PC-3 (cell line): ENCODE measurements around the gene PIMREG.

ENCODE experiments used
- EZH2 ChIP-seq: fragments of 300-600 bp; sonication (generic); IDR thresholded peaks from one replicate; pipeline ENCODE4 v1.6.1; 2017; ENCODE audit warnings: antibody characterized with exemption, mild to moderate bottlenecking, low read length; ENCODE audit not compliant: unreplicated experiment
- TF ChIP-seq, protein P1 (sequence below): fragments of 300-600 bp; sonication (generic); conservative IDR thresholded peaks from 2 replicates; pipeline ENCODE4 v1.5.1; 2017; ENCODE audit warnings: antibody characterized with exemption, low read depth, mild to moderate bottlenecking, low read length

DNA sequence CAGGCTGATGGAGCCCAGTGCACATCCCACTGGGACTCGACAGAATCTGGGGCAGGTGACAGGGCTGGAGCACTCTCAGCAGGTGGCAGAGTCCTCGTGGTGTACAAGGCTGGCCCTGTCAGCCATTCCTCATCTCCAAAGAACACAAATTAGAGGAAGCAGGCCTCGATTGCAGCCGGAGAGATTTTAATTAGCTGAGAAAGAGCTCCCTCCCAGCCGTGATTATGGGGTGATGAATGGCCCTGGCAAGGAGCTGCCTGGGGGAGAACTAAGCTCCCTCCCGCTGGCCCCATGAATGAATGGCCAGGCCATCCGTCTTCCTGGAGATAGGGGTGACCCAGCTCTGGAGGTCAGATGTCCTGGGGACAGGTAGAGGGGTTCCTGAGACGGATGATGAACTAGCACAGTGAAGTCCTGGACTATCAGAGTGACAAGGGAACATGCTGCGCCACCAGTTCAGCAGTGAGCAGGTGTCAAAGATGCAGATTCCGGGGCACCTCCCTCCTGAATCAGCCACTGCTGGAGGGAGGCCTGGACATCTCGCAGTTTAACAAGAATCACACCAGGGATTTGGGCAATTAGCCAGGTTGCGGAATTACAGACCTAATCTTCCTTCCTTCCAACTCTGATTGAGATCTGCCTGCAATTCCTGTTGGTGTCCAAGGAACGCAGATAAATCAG lies 35.5 kb downstream of the PIMREG start:
- TF ChIP-seq, protein P1, sequence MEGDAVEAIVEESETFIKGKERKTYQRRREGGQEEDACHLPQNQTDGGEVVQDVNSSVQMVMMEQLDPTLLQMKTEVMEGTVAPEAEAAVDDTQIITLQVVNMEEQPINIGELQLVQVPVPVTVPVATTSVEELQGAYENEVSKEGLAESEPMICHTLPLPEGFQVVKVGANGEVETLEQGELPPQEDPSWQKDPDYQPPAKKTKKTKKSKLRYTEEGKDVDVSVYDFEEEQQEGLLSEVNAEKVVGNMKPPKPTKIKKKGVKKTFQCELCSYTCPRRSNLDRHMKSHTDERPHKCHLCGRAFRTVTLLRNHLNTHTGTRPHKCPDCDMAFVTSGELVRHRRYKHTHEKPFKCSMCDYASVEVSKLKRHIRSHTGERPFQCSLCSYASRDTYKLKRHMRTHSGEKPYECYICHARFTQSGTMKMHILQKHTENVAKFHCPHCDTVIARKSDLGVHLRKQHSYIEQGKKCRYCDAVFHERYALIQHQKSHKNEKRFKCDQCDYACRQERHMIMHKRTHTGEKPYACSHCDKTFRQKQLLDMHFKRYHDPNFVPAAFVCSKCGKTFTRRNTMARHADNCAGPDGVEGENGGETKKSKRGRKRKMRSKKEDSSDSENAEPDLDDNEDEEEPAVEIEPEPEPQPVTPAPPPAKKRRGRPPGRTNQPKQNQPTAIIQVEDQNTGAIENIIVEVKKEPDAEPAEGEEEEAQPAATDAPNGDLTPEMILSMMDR, result no peak
- no peak for TF ChIP-seq EZH2
